LNCaP clone FGC (cell line): ENCODE measurements around the gene FKBP8.
"Not testable (repeated sequence)": the region's sequence is repeated elsewhere in the genome, so short reads cannot be mapped to it uniquely, and the experiment has no call there.

Experiments used
- DNase-seq: peaks from one replicate; pipeline ENCODE4 v3.0.0-alpha.2; 2011; ENCODE audit warnings: low read depth
- H3K4me3 ChIP-seq: 2 replicates; pipeline ENCODE4 v1.5.1; 2011; ENCODE audit warnings: mild to moderate bottlenecking, low read depth, low read length, control low read depth
- CTCF ChIP-seq: IDR thresholded peaks from 2 replicates; pipeline ENCODE4 v1.5.1; 2012; ENCODE audit warnings: mild to moderate bottlenecking; ENCODE audit not compliant: control insufficient read depth, insufficient read depth; ENCODE audit errors: extremely low read depth

Gene FKBP8

GRCh38 chr19:18542941-18543813 is at the start of gene FKBP8:
FKBP8 (minus strand) TSS chr19:18543573; CDS start chr19:18541970, 1,603 bp downstream.
- peak; percentile 64 for DNase-seq
- TF ChIP-seq CTCF = no peak
- H3K4me3 ChIP-seq = peak within 1 kb of the TSS; percentile 76

GRCh38 chr19:18592732-18593131 is 49.4 kb upstream of the FKBP8 start:
- not testable (repeated sequence) for DNase-seq, H3K4me3 ChIP-seq

- TF ChIP-seq CTCF = no peak
- H3K4me3 ChIP-seq = no peak overlapping the region
- no peak for DNase-seq
Observed at GRCh38 chr19:18591735-18592385, 48.5 kb upstream of the FKBP8 start.

GRCh38 chr19:18590273-18591272 is 47.2 kb upstream of the FKBP8 start:
- DNase-seq = no peak
- H3K4me3 ChIP-seq = no peak overlapping the region
- no peak for TF ChIP-seq CTCF

- DNase-seq = peak; percentile 30
- TF ChIP-seq CTCF = peak; percentile 39; the same call in 1 of the 2 replicates
- peak overlapping the region; percentile 84 for H3K4me3 ChIP-seq
Observed at GRCh38 chr19:18589380-18590272, 46.3 kb upstream of the FKBP8 start.

- peak within 1 kb of the TSS; percentile 84 for H3K4me3 ChIP-seq
- TF ChIP-seq CTCF = peak; percentile 91
- peak; percentile 25 for DNase-seq
Observed at GRCh38 chr19:18588611-18589379, 45.4 kb upstream of the FKBP8 start, which contains the start of gene REX1BD. REX1BD (plus strand) TSS chr19:18588798; CDS start chr19:18588802, 4 bp downstream.
